ENCODE measurements around the gene GINS2. TPM values are rescaled to one million over a fixed set of nuclear protein-coding genes. Genes with fewer than 3 reads are reported as not detected.

Gene GINS2
- total RNA-seq, 1 experiment from 2014 or later, result 53.3 TPM

- no peaks in the 10 kb centered on the region for H3K4me1 ChIP-seq (ENCODE audit: control insufficient read depth in 1 of 2, insufficient read depth in 2 of 2, low read length in 2 of 2)
- H3K9me3 ChIP-seq (ENCODE audit: control insufficient read depth in 1 of 2, insufficient read depth in 1 of 2, low read depth in 1 of 2, low read length in 2 of 2), result peaks cover 14 to 18% of the 10 kb centered on the region in 2 experiments; a peak in 3 of 4 replicates
- no peaks in the 10 kb centered on the region for H3K9me2 ChIP-seq (ENCODE audit: insufficient read depth)
- RAD21 ChIA-PET (ENCODE audit: low non-redundant PET in 1 of 2, low total read pairs in 2 of 2, uncharacterized antibody in 2 of 2, unreplicated experiment in 2 of 2), result no interaction called here
- ATAC-seq (no peak), DNase-seq (ENCODE audit: low read depth, low spot score) (no peak)
- no peak overlapping the region for H3K4me2 ChIP-seq (ENCODE audit: low read length)
- no peaks in the 10 kb centered on the region for H4K20me1 ChIP-seq (ENCODE audit: insufficient read depth)
- H3K36me3 ChIP-seq (ENCODE audit: control insufficient read depth in 1 of 2, insufficient read depth in 2 of 2, low read length in 2 of 2), result no peaks in the 10 kb centered on the region
- intact Hi-C loops (cut with micrococcal nuclease), result no loop called here
- no TSS peak for BruUV-seq (replicated peaks)
- H3K27ac ChIP-seq (ENCODE audit: low read depth, low read length), result no peak overlapping the region
- H3K9ac ChIP-seq (ENCODE audit: low read length), result no peak overlapping the region
- H2AFZ ChIP-seq (ENCODE audit: low read depth, low read length, poor library complexity, severe bottlenecking), result no peak overlapping the region
- POLR2A ChIA-PET, result no interaction called here
- peaks cover 90% of the 10 kb centered on the region for H3K79me2 ChIP-seq (ENCODE audit: insufficient read depth, low read length)
- no peak overlapping the region for H3K4me3 ChIP-seq (replicated peaks in 1 of 2; ENCODE audit: low read depth in 1 of 2, low read length in 2 of 2)
- no peak for TF ChIP-seq CEBPB (IDR thresholded peaks at IDR 0.05; ENCODE audit: low read depth)
- TF ChIP-seq, protein P1, sequence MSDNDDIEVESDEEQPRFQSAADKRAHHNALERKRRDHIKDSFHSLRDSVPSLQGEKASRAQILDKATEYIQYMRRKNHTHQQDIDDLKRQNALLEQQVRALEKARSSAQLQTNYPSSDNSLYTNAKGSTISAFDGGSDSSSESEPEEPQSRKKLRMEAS (IDR thresholded peaks at IDR 0.05), result no peak
- no peak for TF ChIP-seq ZNF274 (IDR thresholded peaks at IDR 0.05; ENCODE audit: low read depth, low read length)
- TF ChIP-seq EGR1 (IDR thresholded peaks at IDR 0.05; ENCODE audit: low read depth), result no peak
- no peak for TF ChIP-seq CBX3 (IDR thresholded peaks at IDR 0.05; ENCODE audit: low read depth)
- TF ChIP-seq POLR2AphosphoS5 (IDR thresholded peaks at IDR 0.05; ENCODE audit: low read depth, low read length), result no peak
- no peak for TF ChIP-seq JUND (IDR thresholded peaks at IDR 0.05)
- TF ChIP-seq EZH2phosphoT487 (IDR thresholded peaks at IDR 0.05; ENCODE audit: borderline replicate concordance), result no peak
- TF ChIP-seq RAD21 (IDR thresholded peaks at IDR 0.05; ENCODE audit: low read depth), result no peak
- TF ChIP-seq ZFX (IDR thresholded peaks at IDR 0.05), result no peak
- TF ChIP-seq, protein P2, sequence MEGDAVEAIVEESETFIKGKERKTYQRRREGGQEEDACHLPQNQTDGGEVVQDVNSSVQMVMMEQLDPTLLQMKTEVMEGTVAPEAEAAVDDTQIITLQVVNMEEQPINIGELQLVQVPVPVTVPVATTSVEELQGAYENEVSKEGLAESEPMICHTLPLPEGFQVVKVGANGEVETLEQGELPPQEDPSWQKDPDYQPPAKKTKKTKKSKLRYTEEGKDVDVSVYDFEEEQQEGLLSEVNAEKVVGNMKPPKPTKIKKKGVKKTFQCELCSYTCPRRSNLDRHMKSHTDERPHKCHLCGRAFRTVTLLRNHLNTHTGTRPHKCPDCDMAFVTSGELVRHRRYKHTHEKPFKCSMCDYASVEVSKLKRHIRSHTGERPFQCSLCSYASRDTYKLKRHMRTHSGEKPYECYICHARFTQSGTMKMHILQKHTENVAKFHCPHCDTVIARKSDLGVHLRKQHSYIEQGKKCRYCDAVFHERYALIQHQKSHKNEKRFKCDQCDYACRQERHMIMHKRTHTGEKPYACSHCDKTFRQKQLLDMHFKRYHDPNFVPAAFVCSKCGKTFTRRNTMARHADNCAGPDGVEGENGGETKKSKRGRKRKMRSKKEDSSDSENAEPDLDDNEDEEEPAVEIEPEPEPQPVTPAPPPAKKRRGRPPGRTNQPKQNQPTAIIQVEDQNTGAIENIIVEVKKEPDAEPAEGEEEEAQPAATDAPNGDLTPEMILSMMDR (IDR thresholded peaks at IDR 0.05 in 2 of 3, conservative IDR thresholded peaks at IDR 0.05 in 1 of 3; ENCODE audit: borderline replicate concordance in 1 of 3, insufficient read depth in 1 of 3, low read depth in 2 of 3, low read length in 2 of 3), result no peak
- no peak for TF ChIP-seq SRF (IDR thresholded peaks at IDR 0.05; ENCODE audit: low read depth)
- no peak for TF ChIP-seq POLR2A (IDR thresholded peaks at IDR 0.05; ENCODE audit: borderline replicate concordance, extremely low read depth, insufficient read depth, insufficient read length)
- CTCF ChIA-PET, result interaction anchor here (4.7 kb wide), 1 partner anchor 13 kb away, joined by 28 read pairs; no protein-coding TSS in a partner anchor
- H3K27me3 ChIP-seq (ENCODE audit: insufficient read depth, low read length), result no peaks in the 10 kb centered on the region
Measured at GRCh38 chr16:85628265-85628556, 60.5 kb downstream of the GINS2 start.
